ENCODE measurements around the gene LIN7A.
"Not testable (repeated sequence)": the region's sequence is repeated elsewhere in the genome, so short reads cannot be mapped to it uniquely, and the experiment has no call there.

LIN7A gene

GRCh38 chr12:80917651-80918050 lies 20.1 kb downstream of the LIN7A start:
- no peak for DNase-seq

- no peak for DNase-seq
Measured at GRCh38 chr12:80912901-80913770, 24.6 kb downstream of the LIN7A start.

GRCh38 chr12:80909370-80909769 lies 28.4 kb downstream of the LIN7A start:
- no peak for DNase-seq

- no peak for DNase-seq
Measured at GRCh38 chr12:80902711-80903110, 35.0 kb downstream of the LIN7A start.

- DNase-seq, result no peak
Measured at GRCh38 chr12:80901661-80902060, 36.1 kb downstream of the LIN7A start.

- DNase-seq, result no peak
Measured at GRCh38 chr12:80895240-80895639, 42.5 kb downstream of the LIN7A start.

GRCh38 chr12:80894179-80894578 lies 43.6 kb downstream of the LIN7A start:
- no peak for DNase-seq

- no peak for DNase-seq
Measured at GRCh38 chr12:80892597-80893445, 44.9 kb downstream of the LIN7A start.

GRCh38 chr12:80884651-80885050 lies 53.1 kb downstream of the LIN7A start:
- no peak for DNase-seq

- DNase-seq, result no peak
Measured at GRCh38 chr12:80881106-80881505, 56.6 kb downstream of the LIN7A start.

- not testable (repeated sequence) for DNase-seq
Measured at GRCh38 chr12:80878452-80878851, 59.3 kb downstream of the LIN7A start.

GRCh38 chr12:80877721-80878265 lies 59.9 kb downstream of the LIN7A start:
- no peak for DNase-seq

- DNase-seq, result no peak
Measured at GRCh38 chr12:80872053-80872452, 65.7 kb downstream of the LIN7A start.

- no peak for DNase-seq
Measured at GRCh38 chr12:80869264-80869663, 68.5 kb downstream of the LIN7A start.

- no peak for DNase-seq
Measured at GRCh38 chr12:80868576-80868975, 69.2 kb downstream of the LIN7A start.

- DNase-seq, result no peak
Measured at GRCh38 chr12:80867941-80868340, 69.8 kb downstream of the LIN7A start.

- DNase-seq, result no peak
Measured at GRCh38 chr12:80864046-80864735, 73.5 kb downstream of the LIN7A start.

- no peak for DNase-seq
Measured at GRCh38 chr12:80862531-80862930, 75.2 kb downstream of the LIN7A start.

- DNase-seq, result no peak
Measured at GRCh38 chr12:80861641-80862378, 75.9 kb downstream of the LIN7A start.

- no peak for DNase-seq
Measured at GRCh38 chr12:80860928-80861327, 76.8 kb downstream of the LIN7A start.

- no peak for DNase-seq
Measured at GRCh38 chr12:80860206-80860605, 77.5 kb downstream of the LIN7A start.

GRCh38 chr12:80858356-80858755 lies 79.4 kb downstream of the LIN7A start:
- DNase-seq, result no peak
